H1 (cell line): ENCODE measurements around the gene DCTN1. TPM values are rescaled to one million over a fixed set of nuclear protein-coding genes. Genes with fewer than 3 reads are reported as not detected.

Experiments used
- POLR2A ChIP-seq, 2 experiments: IDR thresholded peaks; 1 replicate in 1 of 2; 2 replicates in 1 of 2; pipeline ENCODE4 v1.6.1; 2011; ENCODE audit warnings: low read depth in 2 of 2, low read length in 2 of 2, mild to moderate bottlenecking in 2 of 2; ENCODE audit errors: control extremely low read depth in 1 of 2
- polyA plus RNA-seq, 7 experiments: library from polyadenylated mRNA; depleted of rRNA in 3 of 7; stranded (reverse) in 5 of 7; unstranded in 2 of 7; fragments of >200 nt in 5 of 7; fragments of 200-250 nt in 2 of 7; gene quantifications; 1 replicate in 5 of 7; 2 replicates in 1 of 7; 4 replicates in 1 of 7; pipeline versions ENCODE4 v1.2.1 to v1.2.3, GENCODE V29; 2011 to 2013; ENCODE audit warnings: missing spikeins in 2 of 7, mixed read lengths in 2 of 7
- total RNA-seq: library from RNA; stranded (reverse); fragmentation: NEBNext Ultra II Directional; extraction: Animal tissue kit (Norgen Biotek cat#: 25700); gene quantifications from 2 replicates; pipeline ENCODE4 v1.2.1, GENCODE V29; 2021

DCTN1 gene
- total and polyA plus RNA-seq, 2 of the 8 experiments (the other 6 are each of a cell fraction or from before 2014, with no cell fraction given): 105 to 162 TPM

DNA sequence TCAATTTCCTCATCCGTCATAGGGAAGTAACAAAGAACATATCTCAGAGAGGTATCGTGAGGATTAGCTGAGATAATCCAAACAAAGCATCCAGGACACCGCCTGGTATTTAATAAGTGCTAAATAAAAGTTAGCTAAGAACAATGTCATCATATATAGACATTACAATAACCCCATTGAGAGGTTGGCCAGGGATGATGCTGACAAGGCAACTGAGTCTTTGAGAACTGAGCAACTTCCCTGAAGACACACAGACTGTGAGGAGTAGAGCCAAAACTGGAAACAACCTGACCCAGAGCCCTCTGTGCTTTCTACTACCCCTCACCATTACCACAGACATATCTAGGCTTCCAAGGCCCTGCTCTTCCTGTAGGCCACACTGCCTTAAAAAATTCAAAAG is 1.6 kb upstream of the DCTN1 start (continued):
- TF ChIP-seq POLR2A (IDR thresholded peaks at IDR 0.05; ENCODE audit: control extremely low read depth in 1 of 2, low read depth in 2 of 2, low read length in 2 of 2): no peak
